HG02798 (cell line): ENCODE results near the gene PHLDA1.
"Not testable (repeated sequence)": the region's sequence is repeated elsewhere in the genome, so short reads cannot be mapped to it uniquely, and the experiment has no call there.

Experiments used
- ATAC-seq: cut with Tn5 transposase; IDR thresholded peaks from one replicate; pipeline ENCODE4 v1.9.1; 2021; ENCODE audit warnings: mild to moderate bottlenecking; ENCODE audit not compliant: unreplicated experiment, poor library complexity

Gene PHLDA1

DNA sequence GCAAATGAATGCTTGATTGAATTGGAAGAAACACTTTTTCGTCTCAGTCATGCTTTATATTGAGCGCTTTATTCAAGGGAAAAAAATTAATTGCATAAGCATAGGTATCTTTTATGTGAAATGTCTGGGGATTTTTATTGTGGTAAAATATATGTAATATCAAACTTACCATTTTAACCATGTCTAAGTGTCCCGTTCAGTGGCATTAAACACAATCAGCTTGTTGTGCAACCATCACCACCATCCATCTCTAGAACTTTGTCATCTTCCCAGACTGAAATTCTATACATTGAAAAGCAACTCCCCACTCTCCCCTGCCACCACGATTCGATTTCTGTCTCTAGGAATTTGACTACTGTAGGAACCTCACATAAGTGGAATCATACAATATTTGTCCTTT lies 39.8 kb downstream of the PHLDA1 start:
- no peak for ATAC-seq

- ATAC-seq: no peak
Observed at GRCh38 chr12:75990189-75990912, 41.2 kb downstream of the PHLDA1 start.

DNA sequence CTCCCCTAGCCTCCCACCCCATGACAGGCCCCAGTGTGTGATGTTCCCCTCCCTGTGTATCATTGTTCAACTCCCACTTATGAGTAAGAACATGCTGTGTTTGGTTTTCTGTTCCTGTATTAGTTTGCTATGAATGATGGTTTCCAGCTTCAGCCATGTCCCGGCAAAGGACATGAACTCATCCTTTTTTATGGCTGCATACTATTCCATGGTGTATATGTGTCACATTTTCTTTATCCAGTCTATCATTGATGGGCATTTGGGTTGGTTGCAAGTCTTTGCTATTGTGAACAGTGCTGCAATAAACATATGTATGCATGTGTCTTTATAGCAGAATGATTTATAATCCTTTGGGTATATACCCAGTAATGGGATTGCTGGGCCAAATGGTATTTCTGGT lies 43.9 kb downstream of the PHLDA1 start:
- ATAC-seq: not testable (repeated sequence)

DNA sequence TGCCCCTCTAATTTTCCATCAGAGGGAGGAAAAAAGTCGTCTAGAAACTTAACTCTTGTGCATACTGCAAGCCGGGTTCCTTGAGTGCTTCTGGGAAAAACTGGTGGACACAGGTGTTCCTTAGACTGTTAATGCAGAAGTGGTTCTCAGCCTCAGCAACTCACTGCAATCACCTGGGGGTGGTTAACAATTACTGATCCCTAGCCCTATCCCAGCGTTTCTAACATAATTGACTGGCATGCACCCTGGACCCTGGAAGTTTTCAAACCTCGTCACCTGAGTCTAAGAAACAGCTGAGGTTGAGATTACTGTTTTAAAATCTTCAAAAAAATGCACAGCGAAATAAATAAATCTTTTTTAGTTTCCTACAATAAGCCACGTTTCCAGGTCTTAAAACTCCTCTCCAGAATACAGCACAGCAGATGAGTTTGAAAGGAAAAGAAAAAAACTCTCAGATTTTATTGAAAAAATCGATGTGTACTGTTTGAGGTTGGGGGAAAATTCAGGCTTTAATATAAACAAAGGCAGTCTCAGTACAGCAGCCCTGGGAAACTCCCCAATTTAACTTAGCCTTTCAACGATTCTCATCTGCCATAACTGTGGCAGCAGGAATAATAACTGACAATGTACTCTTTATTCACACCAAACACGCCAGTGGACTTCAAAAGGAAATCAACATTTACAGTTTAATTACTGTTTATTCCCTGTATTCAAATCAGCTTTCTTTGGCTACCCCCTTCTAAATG lies 45.4 kb downstream of the PHLDA1 start:
- ATAC-seq: peak; percentile 34

- ATAC-seq: no peak
Observed at GRCh38 chr12:75985566-75985965, 46.0 kb downstream of the PHLDA1 start.

- ATAC-seq: no peak
Observed at GRCh38 chr12:75984577-75985182, 46.9 kb downstream of the PHLDA1 start.

- ATAC-seq: not testable (repeated sequence)
Observed at GRCh38 chr12:75983851-75984250, 47.7 kb downstream of the PHLDA1 start.

GRCh38 chr12:75982979-75983660 lies 48.5 kb downstream of the PHLDA1 start:
- no peak for ATAC-seq

- no peak for ATAC-seq
Observed at GRCh38 chr12:75982169-75982564, 49.4 kb downstream of the PHLDA1 start.

GRCh38 chr12:75981247-75982168 lies 50.1 kb downstream of the PHLDA1 start:
- peak; percentile 34 for ATAC-seq

DNA sequence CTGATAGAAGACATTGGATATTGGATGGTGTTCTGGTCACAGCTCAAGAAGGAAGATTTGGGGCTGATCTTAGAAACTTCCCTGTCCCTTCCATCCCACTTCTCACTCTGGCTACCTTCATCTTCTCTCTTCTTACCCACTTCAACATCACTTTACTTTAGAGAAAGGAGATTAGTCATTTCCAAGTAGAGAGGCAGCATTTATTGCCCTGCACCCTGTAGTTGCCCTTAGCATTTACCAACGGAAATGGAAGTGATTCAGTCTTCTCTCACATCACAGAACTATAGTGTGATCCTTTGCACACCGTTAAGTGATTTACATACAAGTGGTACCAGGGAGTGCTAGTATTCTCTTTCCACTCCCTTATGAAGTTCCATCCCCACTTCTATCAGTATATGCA lies 52.4 kb downstream of the PHLDA1 start:
- ATAC-seq: peak; percentile 41

DNA sequence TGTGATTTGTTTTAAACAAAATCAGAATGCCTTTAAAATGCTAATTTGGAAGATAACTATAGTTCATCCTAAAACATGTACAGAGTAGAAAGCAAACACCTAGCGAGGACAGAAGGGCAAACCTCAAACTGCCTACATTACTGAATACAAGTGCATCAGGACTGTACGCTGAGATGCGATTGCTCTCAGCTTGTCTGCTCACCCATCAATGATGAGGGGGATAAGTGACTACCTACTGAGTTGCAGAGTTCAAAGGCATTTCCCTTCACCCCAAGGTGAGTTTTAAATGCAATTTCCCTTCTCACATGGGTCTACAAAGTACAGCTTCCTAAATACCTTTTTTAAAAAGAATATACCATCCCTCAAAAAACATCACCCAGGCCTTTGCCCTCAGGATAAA lies 52.9 kb downstream of the PHLDA1 start:
- ATAC-seq: no peak

- peak; percentile 96 for ATAC-seq
Observed at GRCh38 chr12:75977952-75978671, 53.5 kb downstream of the PHLDA1 start.

GRCh38 chr12:75977590-75977951 lies 54.0 kb downstream of the PHLDA1 start:
- peak; percentile 1 for ATAC-seq

GRCh38 chr12:75976913-75977312 lies 54.7 kb downstream of the PHLDA1 start:
- no peak for ATAC-seq

GRCh38 chr12:75976113-75976512 lies 55.5 kb downstream of the PHLDA1 start:
- no peak for ATAC-seq

DNA sequence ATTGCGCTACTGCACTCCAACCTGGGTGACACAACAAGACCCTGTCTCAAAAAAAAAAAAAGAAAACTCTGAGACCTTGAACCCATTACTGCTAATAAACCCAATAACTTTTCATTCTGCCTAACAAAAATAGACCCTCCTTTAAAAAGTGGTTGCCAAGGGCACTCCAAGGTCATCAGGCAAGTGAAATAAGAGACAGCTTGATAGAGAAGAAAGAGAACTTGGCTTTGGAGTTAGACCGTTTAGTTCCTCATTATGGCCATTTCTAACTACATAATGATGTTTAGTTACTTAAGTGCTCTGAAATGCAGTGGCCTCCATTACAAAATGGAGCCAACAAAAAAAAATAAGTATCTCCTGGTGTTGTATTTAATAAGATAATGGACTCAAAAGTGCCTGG lies 55.9 kb downstream of the PHLDA1 start:
- no peak for ATAC-seq
